Right cardiac atrium (tissue), 5 donors: ENCODE measurements around the gene PMIS2. TPM values are rescaled to one million over a fixed set of nuclear protein-coding genes. Genes with fewer than 3 reads are reported as not detected.
"Not testable (repeated sequence)": the region's sequence is repeated elsewhere in the genome, so short reads cannot be mapped to it uniquely, and the experiment has no call there.

ENCODE experiments used
- ATAC-seq, 2 donors: fragments of 200-7000 bp; cut with Tn5 transposase; one replicate each; pipeline versions ENCODE4 v1.8.0 to v1.9.1; 2020; ENCODE audit warnings: moderate library complexity in 2 of 2, mild to moderate bottlenecking in 1 of 2
- DNase-seq, 3 donors: peaks; one replicate each; pipeline ENCODE4 v3.0.0-alpha.2; 2020
- H3K27ac ChIP-seq: one replicate; pipeline ENCODE4 v1.5.1; 2013; ENCODE audit warnings: mild to moderate bottlenecking, low read length, control low read depth, moderate library complexity
- H3K27me3 ChIP-seq: one replicate; pipeline ENCODE4 v1.6.1; 2013; ENCODE audit not compliant: control insufficient read depth, insufficient read depth
- H3K4me1 ChIP-seq: one replicate; pipeline ENCODE4 v1.6.1; 2013; ENCODE audit warnings: low read length; ENCODE audit not compliant: control insufficient read depth, insufficient read depth
- H3K4me3 ChIP-seq: one replicate; pipeline ENCODE4 v1.5.1; 2013; ENCODE audit warnings: low read length, control low read depth
- H3K9me3 ChIP-seq: one replicate; pipeline ENCODE4 v1.6.1; 2013; ENCODE audit warnings: low read length; ENCODE audit not compliant: control insufficient read depth
- WGBS: extraction: QIAGEN DNeasy Blood & Tissue Kit; methylation state at CpG from one replicate; pipeline ENCODE4 v1.1.7; 2013; 5-methylcytosine and 5-hydroxymethylcytosine counted together
- intact Hi-C, 4 donors: fragments of 100-400 bp; cut with DNase I; formaldehyde crosslinking; loops; one replicate each; pipeline versions ENCODE4 v1.11.0 to v1.14.0; 2022 to 2023
- polyA plus RNA-seq: library from polyadenylated mRNA; stranded (reverse); fragments of 200-250 nt; gene quantifications from one replicate; pipeline ENCODE4 v1.2.3, GENCODE V29; 2013
- total RNA-seq, 4 donors: library from RNA; stranded (reverse); fragmentation: NEBNext Ultra II Directional; extraction: Animal tissue kit (Norgen Biotek cat#: 25700); gene quantifications; one replicate each; pipeline ENCODE4 v1.2.1, GENCODE V29; 2021
- donor health status: healthy with polysubstance abuse.
- donor health status: DM: no; HTN: yes; CAD: no.
- donor health status: DM: no; HTN: no; CAD: no.
- donor health status: DM: no; HTN: yes; CAD: no; lungs with severe emphysema.
- donor health status: DM: yes; HTN: yes; CAD: no.

Gene PMIS2
- total and polyA plus RNA-seq, 5 donors: not detected

GRCh38 chr19:35595928-35596327, 10.0 kb downstream of the PMIS2 start:
- WGBS: 88% methylated on average over 1 of the region's 1 CpG
- Histone ChIP-seq H3K9me3 (no peaks in the 10 kb centered on the region), H3K4me3 (no peak overlapping the region), H3K27ac (no peak overlapping the region), H3K27me3 (no peaks in the 10 kb centered on the region), H3K4me1 (no peaks in the 10 kb centered on the region)
- intact Hi-C loops: no loop called here
- ATAC-seq (no peak), DNase-seq (no peak)

- Histone ChIP-seq H3K4me3 (no peak overlapping the region), H3K4me1 (no peaks in the 10 kb centered on the region), H3K27me3 (no peaks in the 10 kb centered on the region), H3K27ac (no peak overlapping the region), H3K9me3 (no peaks in the 10 kb centered on the region)
- DNase-seq (no peak), ATAC-seq (no peak)
- intact Hi-C loops: no loop called here
- 58% methylated on average over 4 of the region's 4 CpGs for whole genome bisulfite sequencing
Observed at GRCh38 chr19:35596366-35596999, 10.5 kb downstream of the PMIS2 start.

- ATAC-seq (no peak), DNase-seq (no peak)
- Histone ChIP-seq H3K4me1 (no peaks in the 10 kb centered on the region), H3K27me3 (no peaks in the 10 kb centered on the region), H3K9me3 (no peaks in the 10 kb centered on the region), H3K4me3 (no peak overlapping the region), H3K27ac (no peak overlapping the region)
- intact Hi-C loops: no loop called here
- WGBS: 90% methylated on average over 3 of the region's 3 CpGs
Observed at GRCh38 chr19:35601971-35602370, 16.0 kb downstream of the PMIS2 start.

- H3K27me3 ChIP-seq, H3K27ac ChIP-seq, H3K9me3 ChIP-seq, H3K4me1 ChIP-seq, ATAC-seq, H3K4me3 ChIP-seq, DNase-seq, intact Hi-C loops: not testable (repeated sequence)
- WGBS: 88% methylated on average over 4 of the region's 4 CpGs
Observed at GRCh38 chr19:35604436-35604835, 18.5 kb downstream of the PMIS2 start.

GRCh38 chr19:35607170-35607569, 21.2 kb downstream of the PMIS2 start:
- ATAC-seq, H3K9me3 ChIP-seq, H3K27me3 ChIP-seq, H3K27ac ChIP-seq, H3K4me1 ChIP-seq, H3K4me3 ChIP-seq, DNase-seq, intact Hi-C loops: not testable (repeated sequence)
- WGBS: 85% methylated on average over 8 of the region's 8 CpGs

- no peak overlapping the region for H3K27ac ChIP-seq
- DNase-seq (no peak), ATAC-seq (no peak)
- no peaks in the 10 kb centered on the region for H3K27me3 ChIP-seq
- H3K4me1 ChIP-seq: no peaks in the 10 kb centered on the region
- H3K9me3 ChIP-seq: no peaks in the 10 kb centered on the region
- intact Hi-C loops: no loop called here
- 79% methylated on average over 3 of the region's 3 CpGs for WGBS
- H3K4me3 ChIP-seq: no peak overlapping the region
Observed at GRCh38 chr19:35607661-35608060, 21.7 kb downstream of the PMIS2 start.

GRCh38 chr19:35608251-35608650, 22.3 kb downstream of the PMIS2 start:
- Histone ChIP-seq H3K27me3 (no peaks in the 10 kb centered on the region), H3K9me3 (no peaks in the 10 kb centered on the region), H3K4me3 (no peak overlapping the region), H3K4me1 (peaks cover 2% of the 10 kb centered on the region), H3K27ac (no peak overlapping the region)
- intact Hi-C loops: no loop called here
- 74% methylated on average over 2 of the region's 2 CpGs for WGBS
- ATAC-seq (no peak), DNase-seq (no peak)

GRCh38 chr19:35609851-35610353, 23.9 kb downstream of the PMIS2 start:
- Histone ChIP-seq H3K4me1 (peaks cover 2% of the 10 kb centered on the region), H3K27ac (no peak overlapping the region), H3K27me3 (no peaks in the 10 kb centered on the region), H3K9me3 (no peaks in the 10 kb centered on the region), H3K4me3 (no peak overlapping the region)
- intact Hi-C loops: no loop called here
- WGBS: 64% methylated on average over 6 of the region's 6 CpGs
- DNase-seq: no peak
- ATAC-seq: no peak

- intact Hi-C loops: no loop called here
- no peaks in the 10 kb centered on the region for H3K27me3 ChIP-seq
- H3K27ac ChIP-seq: no peak overlapping the region
- no peak for DNase-seq
- peak overlapping the region; percentile 49 for H3K4me3 ChIP-seq
- WGBS: 35% methylated on average over 9 of the region's 9 CpGs
- H3K9me3 ChIP-seq: no peaks in the 10 kb centered on the region
- H3K4me1 ChIP-seq: peaks cover 2% of the 10 kb centered on the region
- ATAC-seq: no peak
Observed at GRCh38 chr19:35612224-35612558, 26.2 kb downstream of the PMIS2 start.

GRCh38 chr19:35612559-35613321, 26.8 kb downstream of the PMIS2 start, which contains the start of gene HAUS5:
TSS of gene HAUS5 (plus strand) at chr19:35612735. CDS start at chr19:35612795, 60 bp downstream.
- Histone ChIP-seq H3K27ac (no peak within 1 kb of the TSS), H3K4me1 (peaks cover 2% of the 10 kb centered on the region), H3K4me3 (peak within 1 kb of the TSS; percentile 49), H3K9me3 (no peaks in the 10 kb centered on the region), H3K27me3 (no peaks in the 10 kb centered on the region)
- peak; percentile 96 to 97 for ATAC-seq
- WGBS: under 1% methylated on average over 47 of the region's 47 CpGs
- intact Hi-C loops: no loop called here
- DNase-seq: peak; percentile 92 to 98 (median 97)

GRCh38 chr19:35613574-35613973, 27.6 kb downstream of the PMIS2 start:
- intact Hi-C loops: no loop called here
- no peak for DNase-seq
- Histone ChIP-seq H3K9me3 (no peaks in the 10 kb centered on the region), H3K4me1 (peaks cover 2% of the 10 kb centered on the region), H3K27me3 (no peaks in the 10 kb centered on the region), H3K4me3 (no peak overlapping the region), H3K27ac (no peak overlapping the region)
- no peak for ATAC-seq
- 84% methylated on average over 1 of the region's 1 CpG for WGBS
